Measurements from ENCODE around the gene CD2. TPM values are rescaled to one million over a fixed set of nuclear protein-coding genes. Genes with fewer than 3 reads are reported as not detected.

The CD2 gene
- total and polyA plus RNA-seq, 2 donors (not counting 3 experiments of a cell fraction or from before 2014, with no cell fraction given): not detected

- H3K9me3 ChIP-seq (replicated peaks; ENCODE audit: control insufficient read depth, insufficient read depth, low read length): no peaks in the 10 kb centered on the region
- intact Hi-C loops (cut with micrococcal nuclease) (no loop called here), dilution Hi-C loops (cut with MboI; ENCODE audit: extremely low pct_ligation_motif_present, low sequenced_read_pairs) (no loop called here)
- no peak overlapping the region for H3K4me3 ChIP-seq (replicated peaks in 1 of 3; ENCODE audit: insufficient read depth in 1 of 3, low read depth in 1 of 3, low read length in 3 of 3)
- H4K20me1 ChIP-seq (replicated peaks; ENCODE audit: control insufficient read depth, extremely low read depth, insufficient read depth, low read length): no peaks in the 10 kb centered on the region
- POLR2A ChIA-PET: no interaction called here
- peaks cover 4 to 11% of the 10 kb centered on the region in 2 experiments for H3K27me3 ChIP-seq (ENCODE audit: control insufficient read depth in 2 of 2, insufficient read depth in 2 of 2, low read length in 2 of 2)
- H3K27ac ChIP-seq (ENCODE audit: insufficient read depth, low read depth, low read length): no peak overlapping the region
- DNase-seq (ENCODE audit: low read depth, low spot score) (no peak), FAIRE-seq (no peak)
- H3K9me1 ChIP-seq (replicated peaks; ENCODE audit: control insufficient read depth, extremely low read depth, insufficient read depth, low read length): no peaks in the 10 kb centered on the region
- no peak overlapping the region for H3K9ac ChIP-seq (replicated peaks; ENCODE audit: extremely low read depth, insufficient read depth, low read length)
- H3K79me2 ChIP-seq (ENCODE audit: control insufficient read depth, insufficient read depth, low read length): no peaks in the 10 kb centered on the region
- BruUV-seq (replicated peaks): no TSS peak
- H2AFZ ChIP-seq (ENCODE audit: low read depth, low read length): no peak overlapping the region
- no peak for TF ChIP-seq POLR2A (IDR thresholded peaks at IDR 0.05; ENCODE audit: low read depth, low read length)
- TF ChIP-seq, protein P1, sequence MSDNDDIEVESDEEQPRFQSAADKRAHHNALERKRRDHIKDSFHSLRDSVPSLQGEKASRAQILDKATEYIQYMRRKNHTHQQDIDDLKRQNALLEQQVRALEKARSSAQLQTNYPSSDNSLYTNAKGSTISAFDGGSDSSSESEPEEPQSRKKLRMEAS (IDR thresholded peaks at IDR 0.05; ENCODE audit: insufficient read depth, insufficient read length): no peak
- no peak for TF ChIP-seq JUN (IDR thresholded peaks at IDR 0.05; ENCODE audit: borderline replicate concordance, insufficient read depth, insufficient read length, low read depth)
- TF ChIP-seq, protein P2, sequence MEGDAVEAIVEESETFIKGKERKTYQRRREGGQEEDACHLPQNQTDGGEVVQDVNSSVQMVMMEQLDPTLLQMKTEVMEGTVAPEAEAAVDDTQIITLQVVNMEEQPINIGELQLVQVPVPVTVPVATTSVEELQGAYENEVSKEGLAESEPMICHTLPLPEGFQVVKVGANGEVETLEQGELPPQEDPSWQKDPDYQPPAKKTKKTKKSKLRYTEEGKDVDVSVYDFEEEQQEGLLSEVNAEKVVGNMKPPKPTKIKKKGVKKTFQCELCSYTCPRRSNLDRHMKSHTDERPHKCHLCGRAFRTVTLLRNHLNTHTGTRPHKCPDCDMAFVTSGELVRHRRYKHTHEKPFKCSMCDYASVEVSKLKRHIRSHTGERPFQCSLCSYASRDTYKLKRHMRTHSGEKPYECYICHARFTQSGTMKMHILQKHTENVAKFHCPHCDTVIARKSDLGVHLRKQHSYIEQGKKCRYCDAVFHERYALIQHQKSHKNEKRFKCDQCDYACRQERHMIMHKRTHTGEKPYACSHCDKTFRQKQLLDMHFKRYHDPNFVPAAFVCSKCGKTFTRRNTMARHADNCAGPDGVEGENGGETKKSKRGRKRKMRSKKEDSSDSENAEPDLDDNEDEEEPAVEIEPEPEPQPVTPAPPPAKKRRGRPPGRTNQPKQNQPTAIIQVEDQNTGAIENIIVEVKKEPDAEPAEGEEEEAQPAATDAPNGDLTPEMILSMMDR (IDR thresholded peaks at IDR 0.05; ENCODE audit: extremely low read depth in 1 of 2, insufficient read depth in 1 of 2, low read depth in 1 of 2, low read length in 2 of 2): no peak
- no peaks in the 10 kb centered on the region for H3K36me3 ChIP-seq (ENCODE audit: control insufficient read depth in 2 of 2, extremely low read depth in 1 of 2, insufficient read depth in 2 of 2, low read length in 2 of 2)
- CTCF ChIA-PET: no interaction called here
- no peak overlapping the region for H3K4me2 ChIP-seq (ENCODE audit: insufficient read depth, low read length)
- H3K4me1 ChIP-seq (ENCODE audit: control insufficient read depth, extremely low read depth, insufficient read depth, low read length): no peaks in the 10 kb centered on the region
Observed at GRCh38 chr1:116731439-116731838, 22.8 kb upstream of the CD2 start.

GRCh38 chr1:116732726-116733125 is 21.5 kb upstream of the CD2 start:
- Histone ChIP-seq H3K79me2 (ENCODE audit: control insufficient read depth, insufficient read depth, low read length) (no peaks in the 10 kb centered on the region), H3K9ac (replicated peaks; ENCODE audit: extremely low read depth, insufficient read depth, low read length) (no peak overlapping the region), H3K4me3 (replicated peaks in 1 of 3; ENCODE audit: insufficient read depth in 1 of 3, low read depth in 1 of 3, low read length in 3 of 3) (no peak overlapping the region), H4K20me1 (replicated peaks; ENCODE audit: control insufficient read depth, extremely low read depth, insufficient read depth, low read length) (no peaks in the 10 kb centered on the region), H3K27me3 (ENCODE audit: control insufficient read depth in 2 of 2, insufficient read depth in 2 of 2, low read length in 2 of 2) (peaks cover 0 to 11% of the 10 kb centered on the region in 2 experiments), H3K4me2 (ENCODE audit: insufficient read depth, low read length) (no peak overlapping the region), H3K9me1 (replicated peaks; ENCODE audit: control insufficient read depth, extremely low read depth, insufficient read depth, low read length) (no peaks in the 10 kb centered on the region), H3K36me3 (ENCODE audit: control insufficient read depth in 2 of 2, extremely low read depth in 1 of 2, insufficient read depth in 2 of 2, low read length in 2 of 2) (no peaks in the 10 kb centered on the region), H3K9me3 (replicated peaks; ENCODE audit: control insufficient read depth, insufficient read depth, low read length) (no peaks in the 10 kb centered on the region), H2AFZ (ENCODE audit: low read depth, low read length) (no peak overlapping the region), H3K4me1 (ENCODE audit: control insufficient read depth, extremely low read depth, insufficient read depth, low read length) (no peaks in the 10 kb centered on the region), H3K27ac (ENCODE audit: insufficient read depth, low read depth, low read length) (no peak overlapping the region)
- dilution Hi-C loops (cut with MboI; ENCODE audit: extremely low pct_ligation_motif_present, low sequenced_read_pairs) (no loop called here), intact Hi-C loops (cut with micrococcal nuclease) (no loop called here)
- DNase-seq (ENCODE audit: low read depth, low spot score) (no peak), FAIRE-seq (no peak)
- ChIA-PET CTCF (interaction anchor here (2.4 kb wide), 1 partner anchor 8 kb away, joined by 8 read pairs; no protein-coding TSS in a partner anchor), POLR2A (no interaction called here)
- TF ChIP-seq POLR2A (IDR thresholded peaks at IDR 0.05; ENCODE audit: low read depth, low read length): no peak
- TF ChIP-seq JUN (IDR thresholded peaks at IDR 0.05; ENCODE audit: borderline replicate concordance, insufficient read depth, insufficient read length, low read depth): no peak
- TF ChIP-seq, protein P2 (IDR thresholded peaks at IDR 0.05; ENCODE audit: extremely low read depth in 1 of 2, insufficient read depth in 1 of 2, low read depth in 1 of 2, low read length in 2 of 2): no peak
- no peak for TF ChIP-seq POLR2AphosphoS5 (IDR thresholded peaks at IDR 0.05; ENCODE audit: insufficient read depth, low read depth, low read length)
- no peak for TF ChIP-seq EZH2 (IDR thresholded peaks at IDR 0.05; ENCODE audit: borderline replicate concordance, low read depth, low read length, severe bottlenecking)
- TF ChIP-seq GATA2 (IDR thresholded peaks at IDR 0.05; ENCODE audit: insufficient read depth, insufficient read length, low read depth, low read length): no peak
- TF ChIP-seq, protein P1 (IDR thresholded peaks at IDR 0.05; ENCODE audit: insufficient read depth, insufficient read length): no peak
- TF ChIP-seq MYC (IDR thresholded peaks at IDR 0.05; ENCODE audit: low read depth, low read length): no peak
- TF ChIP-seq FOS (IDR thresholded peaks at IDR 0.05; ENCODE audit: borderline replicate concordance, insufficient read depth, low read length): no peak
- BruUV-seq (replicated peaks): no TSS peak
